ENCODE data around the gene ZBTB7C. TPM values are rescaled to one million over a fixed set of nuclear protein-coding genes. Genes with fewer than 3 reads are reported as not detected.

ZBTB7C gene
- total RNA-seq, 1 donor: not detected

DNA sequence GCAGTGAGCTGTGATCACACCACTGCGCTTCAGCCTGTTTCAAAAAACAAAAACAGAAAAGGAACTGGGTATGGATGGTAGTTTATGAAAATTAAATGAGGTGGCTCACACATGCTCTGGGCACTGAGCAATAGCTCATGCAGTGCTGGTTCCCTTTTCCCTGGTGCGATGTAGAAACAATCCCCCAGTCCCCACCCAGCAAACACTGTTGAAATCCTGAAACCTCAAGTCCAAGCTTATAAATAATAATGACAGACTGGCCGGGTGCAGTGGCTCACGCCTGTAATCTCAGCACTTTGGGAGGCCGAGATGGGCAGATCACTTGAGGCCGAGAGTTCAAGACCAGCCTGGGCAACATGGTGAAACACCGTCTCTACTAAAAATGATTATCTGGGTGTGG is 423.3 kb downstream of the ZBTB7C start:
- DNase-seq (ENCODE audit: low read depth in 2 of 3, low spot score in 2 of 3): no peak

DNA sequence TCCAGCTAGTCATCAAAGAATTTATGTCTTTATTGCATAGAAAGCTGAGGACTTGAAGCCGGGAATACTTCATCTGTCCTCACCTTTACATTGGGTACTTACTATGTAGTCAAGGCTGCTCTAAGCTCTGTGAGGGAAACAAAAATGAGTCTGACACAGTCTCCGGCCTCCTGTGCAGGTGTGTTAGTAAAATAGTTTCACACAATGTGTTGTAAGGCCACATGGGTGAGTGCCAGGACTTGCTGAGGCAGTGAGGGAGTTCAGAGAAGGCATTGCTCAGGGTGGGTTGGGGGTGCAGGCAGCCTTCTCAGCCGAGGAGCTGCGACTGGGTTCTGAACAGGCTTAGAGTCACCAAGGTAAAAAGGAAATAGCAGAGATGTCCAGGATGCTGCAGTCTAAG is 424.2 kb downstream of the ZBTB7C start:
- no peak for DNase-seq (ENCODE audit: low read depth in 2 of 3, low spot score in 2 of 3)

- DNase-seq (ENCODE audit: low read depth in 2 of 3, low spot score in 2 of 3): no peak
These were observed 425.2 kb downstream of the ZBTB7C start for GRCh38 chr18:47983946-47984345.

- DNase-seq (ENCODE audit: low read depth in 2 of 3, low spot score in 2 of 3): no peak
These were observed 426.1 kb downstream of the ZBTB7C start for GRCh38 chr18:47983055-47983454.

GRCh38 chr18:47981830-47982229 is 427.4 kb downstream of the ZBTB7C start:
- DNase-seq (ENCODE audit: low read depth in 2 of 3, low spot score in 2 of 3): no peak

- no peak for DNase-seq (ENCODE audit: low read depth in 2 of 3, low spot score in 2 of 3)
These were observed 427.9 kb downstream of the ZBTB7C start for GRCh38 chr18:47981320-47981719.

GRCh38 chr18:47979611-47980200 is 429.5 kb downstream of the ZBTB7C start:
- DNase-seq (ENCODE audit: low read depth in 2 of 3, low spot score in 2 of 3): no peak

- no peak for DNase-seq (ENCODE audit: low read depth in 2 of 3, low spot score in 2 of 3)
These were observed 430.6 kb downstream of the ZBTB7C start for GRCh38 chr18:47978603-47979002.

DNA sequence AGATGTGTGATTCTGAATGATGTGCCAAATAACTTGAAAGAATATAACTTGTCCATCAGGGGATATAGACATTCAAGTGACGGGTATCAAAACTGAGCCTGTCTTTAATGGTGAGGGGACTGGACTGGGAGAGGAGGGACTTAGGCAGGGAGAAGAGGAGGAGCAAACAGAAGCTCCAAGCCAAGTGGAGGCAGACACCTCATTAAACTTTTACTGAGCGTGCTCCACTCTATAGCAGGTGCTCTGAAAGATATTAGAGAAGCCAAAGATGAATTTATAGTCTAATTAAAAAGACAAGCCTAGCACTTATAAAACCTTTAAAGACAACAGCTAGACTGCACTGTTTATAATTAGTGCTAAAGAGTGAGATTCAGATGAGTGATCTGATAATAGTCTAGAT is 431.0 kb downstream of the ZBTB7C start:
- no peak for DNase-seq (ENCODE audit: low read depth in 2 of 3, low spot score in 2 of 3)

Small RNAs within 50 kb of the gene (small RNA-seq; reads per million reads assigned to genes)
- gene RNU6-708P: not detected

Other genes with a start within 250 kb of the ZBTB7C start
- 8.6 TPM for gene CTIF, start 129.6 kb upstream of the ZBTB7C start, total RNA-seq